Uterus (tissue), 4 donors: ENCODE measurements around the gene CEBPB. TPM values are rescaled to one million over a fixed set of nuclear protein-coding genes. Genes with fewer than 3 reads are reported as not detected.

Source experiments
- DNase-seq, 2 donors: peaks; one replicate each; pipeline ENCODE4 v3.0.0-alpha.2; 2019 to 2020
- H3K27ac ChIP-seq, 2 donors: fragments of 200-600 bp; sonication (generic); 1 replicate in 1 of 2; 2 replicates in 1 of 2; pipeline ENCODE4 v1.5.1; 2016 to 2018
- H3K27me3 ChIP-seq, 2 donors: fragments of 200-600 bp; sonication (generic); one replicate each; pipeline ENCODE4 v1.5.1; 2018 to 2019; ENCODE audit warnings: control low read depth in 1 of 2
- H3K36me3 ChIP-seq, 2 donors: fragments of 200-600 bp; sonication (generic); one replicate each; pipeline ENCODE4 v1.5.1; 2019; ENCODE audit warnings: control low read depth in 1 of 2
- H3K4me1 ChIP-seq, 2 donors: fragments of 200-600 bp; sonication (generic); one replicate each; pipeline ENCODE4 v1.5.1; 2018 to 2019; ENCODE audit warnings: control low read depth in 1 of 2
- H3K4me3 ChIP-seq, 2 donors: fragments of 200-600 bp; sonication (generic); 1 replicate in 1 of 2; 2 replicates in 1 of 2; pipeline ENCODE4 v1.5.1; 2018 to 2019; ENCODE audit warnings: mild to moderate bottlenecking in 1 of 2
- H3K9me3 ChIP-seq, 2 donors: fragments of 200-600 bp; sonication (generic); one replicate each; pipeline ENCODE4 v1.5.1; 2019; ENCODE audit warnings: control low read depth in 1 of 2
- POLR2A ChIP-seq, 2 donors: fragments of 450-650 bp; IDR thresholded peaks; one replicate each; pipeline ENCODE4 v1.6.1; 2016; ENCODE audit warnings: antibody characterized with exemption in 2 of 2, mild to moderate bottlenecking in 1 of 2, moderate library complexity in 1 of 2
- intact Hi-C: fragments of 100-400 bp; cut with DNase I; formaldehyde crosslinking; loops from one replicate; pipeline ENCODE4 v1.15.1; 2023; ENCODE audit warnings: low total_unique reads
- total RNA-seq, 4 donors: library from RNA; depleted of rRNA in 3 of 4; stranded (reverse); fragments of >200 nt in 3 of 4; gene quantifications; one replicate each; pipeline versions ENCODE4 v1.1.0 to v1.2.4, GENCODE V29; 2014 to 2023
- TF ChIP-seq, protein P1 (sequence below), 4 experiments: fragments of 200-600 bp in 2 of 4; fragments of 450-650 bp in 2 of 4; sonication (generic) in 2 of 4; IDR thresholded peaks; one replicate each; pipeline ENCODE4 v1.5.1; 2016 to 2019; ENCODE audit warnings: antibody characterized with exemption in 4 of 4, mild to moderate bottlenecking in 2 of 4, moderate library complexity in 1 of 4
- donor health status: DM: yes; HTN: yes; CAD: no.

Gene CEBPB
- total RNA-seq, 4 donors from 2014 or later, result 15.6 to 100 (median 59.9) TPM

DNA sequence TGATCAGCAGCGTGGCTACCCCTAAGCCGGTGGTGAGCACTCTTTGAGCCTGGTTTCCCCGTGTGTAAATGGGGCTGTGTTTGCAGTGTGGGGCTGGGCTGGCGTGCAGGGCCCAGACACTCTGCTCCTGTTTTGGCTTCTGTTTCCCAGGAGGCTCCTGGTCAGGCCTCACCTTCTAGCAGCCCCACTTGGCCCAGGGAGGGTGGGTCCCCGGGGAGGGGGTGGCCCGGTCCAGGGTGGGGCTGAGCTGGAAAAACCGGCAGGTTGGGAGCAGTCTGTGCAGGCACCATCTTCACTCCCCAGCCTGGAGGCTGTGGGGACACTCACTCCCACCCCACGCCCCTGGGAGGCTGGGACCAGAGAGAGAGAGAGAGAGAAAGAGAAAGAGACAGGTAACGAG is 25.3 kb downstream of the CEBPB start:
- DNase-seq, result no peak
- no peaks in the 10 kb centered on the region for H3K4me1 ChIP-seq

DNA sequence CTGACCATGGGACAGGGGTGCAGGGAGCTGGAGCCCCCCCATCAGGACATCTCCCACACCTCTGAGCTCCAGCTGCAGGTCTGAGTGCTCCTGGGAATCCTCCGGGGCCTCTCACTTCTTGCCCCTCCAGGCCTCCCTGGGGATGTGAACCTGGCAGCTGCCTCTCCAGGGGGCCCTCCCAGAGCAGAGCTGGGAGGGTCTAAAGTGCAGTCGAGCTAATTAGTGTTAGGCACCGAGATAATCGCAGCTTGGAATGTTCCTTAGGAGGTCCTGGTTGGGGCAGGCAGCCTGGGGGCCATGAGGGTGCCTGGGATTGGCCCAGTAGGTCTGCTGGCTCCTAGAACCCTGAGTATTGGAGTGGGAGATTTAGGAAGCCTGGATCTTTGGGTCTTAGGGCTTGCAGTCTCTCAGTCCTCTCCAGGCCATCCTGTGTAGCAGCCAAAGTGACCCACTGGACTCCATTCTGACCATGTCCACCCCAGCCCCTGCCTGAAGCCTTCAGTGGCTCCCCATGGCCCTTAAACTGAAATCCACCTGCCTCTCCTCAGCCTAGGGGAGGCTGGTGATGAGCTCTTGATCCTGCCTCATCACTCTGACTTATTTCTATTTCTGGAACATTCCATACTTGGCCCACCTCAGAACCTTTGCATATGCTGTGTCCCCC is 26.0 kb downstream of the CEBPB start:
- no peaks in the 10 kb centered on the region for H3K36me3 ChIP-seq
- no peaks in the 10 kb centered on the region for H3K4me1 ChIP-seq
- H3K4me3 ChIP-seq, result no peak overlapping the region
- no peak for TF ChIP-seq POLR2A (IDR thresholded peaks at IDR 0.05)
- TF ChIP-seq, protein P1, sequence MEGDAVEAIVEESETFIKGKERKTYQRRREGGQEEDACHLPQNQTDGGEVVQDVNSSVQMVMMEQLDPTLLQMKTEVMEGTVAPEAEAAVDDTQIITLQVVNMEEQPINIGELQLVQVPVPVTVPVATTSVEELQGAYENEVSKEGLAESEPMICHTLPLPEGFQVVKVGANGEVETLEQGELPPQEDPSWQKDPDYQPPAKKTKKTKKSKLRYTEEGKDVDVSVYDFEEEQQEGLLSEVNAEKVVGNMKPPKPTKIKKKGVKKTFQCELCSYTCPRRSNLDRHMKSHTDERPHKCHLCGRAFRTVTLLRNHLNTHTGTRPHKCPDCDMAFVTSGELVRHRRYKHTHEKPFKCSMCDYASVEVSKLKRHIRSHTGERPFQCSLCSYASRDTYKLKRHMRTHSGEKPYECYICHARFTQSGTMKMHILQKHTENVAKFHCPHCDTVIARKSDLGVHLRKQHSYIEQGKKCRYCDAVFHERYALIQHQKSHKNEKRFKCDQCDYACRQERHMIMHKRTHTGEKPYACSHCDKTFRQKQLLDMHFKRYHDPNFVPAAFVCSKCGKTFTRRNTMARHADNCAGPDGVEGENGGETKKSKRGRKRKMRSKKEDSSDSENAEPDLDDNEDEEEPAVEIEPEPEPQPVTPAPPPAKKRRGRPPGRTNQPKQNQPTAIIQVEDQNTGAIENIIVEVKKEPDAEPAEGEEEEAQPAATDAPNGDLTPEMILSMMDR (IDR thresholded peaks at IDR 0.05), result no peak
- DNase-seq, result no peak
- intact Hi-C loops, result no loop called here
- no peaks in the 10 kb centered on the region for H3K27me3 ChIP-seq
- H3K9me3 ChIP-seq, result no peaks in the 10 kb centered on the region
- no peak overlapping the region for H3K27ac ChIP-seq

More for the DNA sequence above, 25.3 kb downstream of the CEBPB start:
- no peak for TF ChIP-seq POLR2A (IDR thresholded peaks at IDR 0.05)
- TF ChIP-seq, protein P1 (IDR thresholded peaks at IDR 0.05), result no peak
- Histone ChIP-seq H3K27me3 (no peaks in the 10 kb centered on the region), H3K4me3 (no peak overlapping the region), H3K27ac (no peak overlapping the region), H3K9me3 (no peaks in the 10 kb centered on the region), H3K36me3 (no peaks in the 10 kb centered on the region)
- intact Hi-C loops, result no loop called here

- Histone ChIP-seq H3K27ac (no peak overlapping the region), H3K4me1 (no peaks in the 10 kb centered on the region), H3K4me3 (no peak overlapping the region), H3K9me3 (no peaks in the 10 kb centered on the region), H3K27me3 (no peaks in the 10 kb centered on the region), H3K36me3 (no peaks in the 10 kb centered on the region)
- intact Hi-C loops, result no loop called here
- TF ChIP-seq, protein P1 (IDR thresholded peaks at IDR 0.05), result no peak
- no peak for TF ChIP-seq POLR2A (IDR thresholded peaks at IDR 0.05)
- DNase-seq, result no peak
Measured at GRCh38 chr20:50217207-50217949, 26.7 kb downstream of the CEBPB start.

DNA sequence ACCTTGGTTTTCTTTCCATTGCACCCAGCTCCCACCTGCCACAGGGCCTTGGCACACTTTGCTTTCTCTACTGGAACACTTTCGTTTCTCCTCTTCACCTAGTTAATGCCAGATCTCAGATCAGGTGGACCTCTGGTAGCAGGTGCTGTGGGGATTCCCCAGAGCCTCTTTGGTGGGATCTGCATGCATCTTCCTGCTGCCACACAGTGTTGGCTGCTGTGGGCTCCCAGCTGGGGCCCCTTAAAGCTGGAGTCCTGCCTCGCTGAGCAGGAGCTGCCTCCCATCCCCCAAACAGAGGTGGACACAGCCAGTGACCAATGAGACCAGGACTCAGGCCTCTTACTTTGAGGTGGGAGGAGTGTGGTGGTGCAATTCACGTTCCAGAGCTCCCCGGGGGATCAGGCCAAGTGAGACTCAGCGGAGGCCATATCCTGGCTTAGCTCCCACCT is 28.4 kb downstream of the CEBPB start:
- H3K27me3 ChIP-seq, result no peaks in the 10 kb centered on the region
- intact Hi-C loops, result no loop called here
- no peak for DNase-seq
- TF ChIP-seq, protein P1 (IDR thresholded peaks at IDR 0.05), result no peak
- TF ChIP-seq POLR2A (IDR thresholded peaks at IDR 0.05), result no peak
- H3K4me3 ChIP-seq, result no peak overlapping the region
- no peak overlapping the region for H3K27ac ChIP-seq
- no peaks in the 10 kb centered on the region for H3K36me3 ChIP-seq
- no peaks in the 10 kb centered on the region for H3K9me3 ChIP-seq
- no peaks in the 10 kb centered on the region for H3K4me1 ChIP-seq

GRCh38 chr20:50219600-50219999 is 29.0 kb downstream of the CEBPB start:
- H3K4me3 ChIP-seq, result no peak overlapping the region
- no peaks in the 10 kb centered on the region for H3K36me3 ChIP-seq
- DNase-seq, result no peak
- intact Hi-C loops, result no loop called here
- no peaks in the 10 kb centered on the region for H3K27me3 ChIP-seq
- no peaks in the 10 kb centered on the region for H3K9me3 ChIP-seq
- H3K4me1 ChIP-seq, result no peaks in the 10 kb centered on the region
- TF ChIP-seq POLR2A (IDR thresholded peaks at IDR 0.05), result no peak
- TF ChIP-seq, protein P1 (IDR thresholded peaks at IDR 0.05), result no peak
- H3K27ac ChIP-seq, result no peak overlapping the region
